D721Med (cell line): Measurements from ENCODE around the gene RCC2.

Experiments used
- DNase-seq: peaks from one replicate; pipeline ENCODE4 v3.0.0; 2011; ENCODE audit warnings: low spot score; ENCODE audit not compliant: insufficient read length
- FAIRE-seq: peaks from 2 replicates; lab custom pipeline; 2011; peaks lifted over from hg19 to GRCh38; lab: Jason Lieb, UNC
- TF ChIP-seq, protein P1 (sequence below): IDR thresholded peaks from 2 replicates; pipeline ENCODE4 v1.5.1; 2012; ENCODE audit warnings: mild to moderate bottlenecking, control low read depth; ENCODE audit not compliant: insufficient read depth; ENCODE audit errors: missing control alignments

RCC2 gene

GRCh38 chr1:17392199-17392740 is 47.2 kb downstream of the RCC2 start:
- DNase-seq (no peak), FAIRE-seq (no peak)
- TF ChIP-seq, protein P1, sequence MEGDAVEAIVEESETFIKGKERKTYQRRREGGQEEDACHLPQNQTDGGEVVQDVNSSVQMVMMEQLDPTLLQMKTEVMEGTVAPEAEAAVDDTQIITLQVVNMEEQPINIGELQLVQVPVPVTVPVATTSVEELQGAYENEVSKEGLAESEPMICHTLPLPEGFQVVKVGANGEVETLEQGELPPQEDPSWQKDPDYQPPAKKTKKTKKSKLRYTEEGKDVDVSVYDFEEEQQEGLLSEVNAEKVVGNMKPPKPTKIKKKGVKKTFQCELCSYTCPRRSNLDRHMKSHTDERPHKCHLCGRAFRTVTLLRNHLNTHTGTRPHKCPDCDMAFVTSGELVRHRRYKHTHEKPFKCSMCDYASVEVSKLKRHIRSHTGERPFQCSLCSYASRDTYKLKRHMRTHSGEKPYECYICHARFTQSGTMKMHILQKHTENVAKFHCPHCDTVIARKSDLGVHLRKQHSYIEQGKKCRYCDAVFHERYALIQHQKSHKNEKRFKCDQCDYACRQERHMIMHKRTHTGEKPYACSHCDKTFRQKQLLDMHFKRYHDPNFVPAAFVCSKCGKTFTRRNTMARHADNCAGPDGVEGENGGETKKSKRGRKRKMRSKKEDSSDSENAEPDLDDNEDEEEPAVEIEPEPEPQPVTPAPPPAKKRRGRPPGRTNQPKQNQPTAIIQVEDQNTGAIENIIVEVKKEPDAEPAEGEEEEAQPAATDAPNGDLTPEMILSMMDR: no peak

DNA sequence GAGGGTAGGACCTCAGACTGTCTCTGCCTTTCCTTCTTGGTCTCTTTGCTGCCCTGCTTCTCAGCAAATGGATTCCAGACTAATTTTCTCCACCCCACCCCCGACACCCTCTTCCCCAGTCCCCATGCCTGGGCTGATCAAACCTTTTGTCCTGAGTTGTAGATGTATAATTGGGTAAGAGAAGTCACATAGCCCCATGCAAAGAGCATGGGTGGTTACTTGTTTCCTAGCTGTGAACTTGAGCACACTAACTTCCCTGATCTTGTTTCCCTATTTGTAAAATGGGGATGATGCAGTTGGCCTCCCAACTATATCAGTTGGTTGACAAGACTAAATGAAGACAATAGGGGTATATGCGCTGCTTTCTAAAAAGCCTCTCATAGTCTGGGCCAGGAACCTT is 58.3 kb downstream of the RCC2 start:
- DNase-seq (no peak), FAIRE-seq (no peak)
- TF ChIP-seq, protein P1: no peak

- FAIRE-seq (no peak), DNase-seq (no peak)
- TF ChIP-seq, protein P1: no peak
Observed at GRCh38 chr1:17377325-17377953, 62.0 kb downstream of the RCC2 start.

GRCh38 chr1:17375651-17376050 is 63.8 kb downstream of the RCC2 start:
- DNase-seq: no peak
- FAIRE-seq: no peak
- TF ChIP-seq, protein P1: no peak

GRCh38 chr1:17372955-17373354 is 66.5 kb downstream of the RCC2 start:
- TF ChIP-seq, protein P1: no peak
- no peak for FAIRE-seq
- DNase-seq: no peak

DNA sequence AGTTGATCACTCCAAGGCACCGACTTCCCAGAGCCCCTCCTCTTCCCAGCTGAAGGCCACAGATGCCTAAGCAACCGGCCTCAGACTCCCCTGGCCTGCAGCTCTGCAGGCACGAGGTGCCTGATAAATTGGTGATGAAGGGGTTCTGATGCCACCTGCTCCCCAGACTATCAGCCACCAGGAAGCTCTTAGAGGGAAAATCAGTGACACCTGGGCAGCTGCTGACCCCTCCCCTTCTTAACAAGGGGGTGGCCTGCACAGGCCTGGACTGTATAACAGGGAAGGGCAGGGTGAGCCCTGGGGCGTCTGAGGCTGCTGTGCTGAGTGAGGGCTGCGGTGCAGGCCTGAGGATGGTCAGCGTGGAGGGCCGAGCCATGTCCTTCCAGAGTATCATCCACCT is 67.6 kb downstream of the RCC2 start, which contains the start of gene PADI6:
Gene PADI6, plus strand, starts transcription at position 301 of the 400 bp plus-strand sequence. Its CDS starts 50 bp downstream, at position 351.
- no peak for FAIRE-seq

More for the DNA sequence above, 67.6 kb downstream of the RCC2 start, which contains the start of gene PADI6:
- DNase-seq: no peak
- TF ChIP-seq, protein P1: no peak
